Urinary bladder (tissue), 4 donors: Measurements from ENCODE around the gene MLLT6. TPM values are rescaled to one million over a fixed set of nuclear protein-coding genes. Genes with fewer than 3 reads are reported as not detected.

Experiments
- DNase-seq: peaks from one replicate; pipeline ENCODE4 v3.0.0-alpha.2; 2015; ENCODE audit errors: extremely low spot score
- H3K27ac ChIP-seq: one replicate; pipeline ENCODE4 v1.5.1; 2013; ENCODE audit warnings: low read depth, mild to moderate bottlenecking, moderate library complexity
- H3K36me3 ChIP-seq: one replicate; pipeline ENCODE4 v1.6.1; 2013; ENCODE audit warnings: mild to moderate bottlenecking, moderate library complexity; ENCODE audit not compliant: insufficient read depth
- H3K4me1 ChIP-seq: one replicate; pipeline ENCODE4 v1.6.1; 2013; ENCODE audit warnings: mild to moderate bottlenecking, moderate library complexity; ENCODE audit not compliant: insufficient read depth
- H3K4me3 ChIP-seq: one replicate; pipeline ENCODE4 v1.5.1; 2013; ENCODE audit warnings: low read depth, low read length
- WGBS: extraction: QIAGEN DNeasy Blood & Tissue Kit; methylation state at CpG from one replicate; pipeline ENCODE4 v1.1.7; 2013; 5-methylcytosine and 5-hydroxymethylcytosine counted together
- polyA plus RNA-seq: library from polyadenylated mRNA; stranded (reverse); fragments of 200-250 nt; gene quantifications from one replicate; pipeline ENCODE4 v1.2.3, GENCODE V29; 2013
- total RNA-seq: library from RNA; depleted of rRNA; stranded (reverse); fragments of >200 nt; gene quantifications from one replicate; pipeline ENCODE4 v1.2.3, GENCODE V29; 2014
- donor health status: healthy with polysubstance abuse.
- donor health status: healthy.

MLLT6 gene
- total and polyA plus RNA-seq, 2 donors = 38.5 to 67.8 TPM

GRCh38 chr17:38671939-38672720 lies 32.9 kb upstream of the MLLT6 start:
- DNase-seq = no peak
- WGBS = 74% methylated on average over 12 of the region's 12 CpGs
- Histone ChIP-seq H3K27ac (no peak overlapping the region), H3K4me1 (peaks cover 4% of the 10 kb centered on the region), H3K36me3 (no peaks in the 10 kb centered on the region), H3K4me3 (no peak overlapping the region)

- Histone ChIP-seq H3K36me3 (no peaks in the 10 kb centered on the region), H3K27ac (no peak overlapping the region), H3K4me1 (peaks cover 4% of the 10 kb centered on the region), H3K4me3 (peak overlapping the region; percentile 64)
- 13% methylated on average over 46 of the region's 46 CpGs for WGBS
- DNase-seq = no peak
Measured at GRCh38 chr17:38672788-38673706, 32.0 kb upstream of the MLLT6 start.

DNA sequence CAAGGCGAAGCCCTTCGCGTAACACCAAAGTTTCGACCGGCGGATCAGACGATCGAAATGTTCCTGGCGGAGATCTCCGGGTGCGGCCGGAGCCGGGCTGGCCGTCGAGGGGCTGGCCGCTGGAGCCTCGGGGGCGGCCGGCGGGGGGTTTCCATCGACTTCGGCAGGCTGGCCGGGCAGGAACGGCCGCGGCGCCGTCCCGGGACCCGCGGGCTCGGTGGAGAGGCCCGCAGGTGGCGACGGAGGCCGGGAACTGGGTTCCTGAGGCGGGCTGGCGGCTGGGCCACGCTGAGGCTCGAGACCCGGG lies 31.4 kb upstream of the MLLT6 start:
- H3K4me1 ChIP-seq = peaks cover 4% of the 10 kb centered on the region
- no peak overlapping the region for H3K27ac ChIP-seq
- peak overlapping the region; percentile 64 for H3K4me3 ChIP-seq
- no peak for DNase-seq
- under 1% methylated on average over 41 of the region's 41 CpGs for WGBS
- no peaks in the 10 kb centered on the region for H3K36me3 ChIP-seq

GRCh38 chr17:38674014-38674748 lies 30.9 kb upstream of the MLLT6 start:
- no peak overlapping the region for H3K27ac ChIP-seq
- no peak for DNase-seq
- WGBS = under 1% methylated on average over 85 of the region's 85 CpGs
- no peaks in the 10 kb centered on the region for H3K36me3 ChIP-seq
- peaks cover 4% of the 10 kb centered on the region for H3K4me1 ChIP-seq
- peak overlapping the region; percentile 64 for H3K4me3 ChIP-seq

DNA sequence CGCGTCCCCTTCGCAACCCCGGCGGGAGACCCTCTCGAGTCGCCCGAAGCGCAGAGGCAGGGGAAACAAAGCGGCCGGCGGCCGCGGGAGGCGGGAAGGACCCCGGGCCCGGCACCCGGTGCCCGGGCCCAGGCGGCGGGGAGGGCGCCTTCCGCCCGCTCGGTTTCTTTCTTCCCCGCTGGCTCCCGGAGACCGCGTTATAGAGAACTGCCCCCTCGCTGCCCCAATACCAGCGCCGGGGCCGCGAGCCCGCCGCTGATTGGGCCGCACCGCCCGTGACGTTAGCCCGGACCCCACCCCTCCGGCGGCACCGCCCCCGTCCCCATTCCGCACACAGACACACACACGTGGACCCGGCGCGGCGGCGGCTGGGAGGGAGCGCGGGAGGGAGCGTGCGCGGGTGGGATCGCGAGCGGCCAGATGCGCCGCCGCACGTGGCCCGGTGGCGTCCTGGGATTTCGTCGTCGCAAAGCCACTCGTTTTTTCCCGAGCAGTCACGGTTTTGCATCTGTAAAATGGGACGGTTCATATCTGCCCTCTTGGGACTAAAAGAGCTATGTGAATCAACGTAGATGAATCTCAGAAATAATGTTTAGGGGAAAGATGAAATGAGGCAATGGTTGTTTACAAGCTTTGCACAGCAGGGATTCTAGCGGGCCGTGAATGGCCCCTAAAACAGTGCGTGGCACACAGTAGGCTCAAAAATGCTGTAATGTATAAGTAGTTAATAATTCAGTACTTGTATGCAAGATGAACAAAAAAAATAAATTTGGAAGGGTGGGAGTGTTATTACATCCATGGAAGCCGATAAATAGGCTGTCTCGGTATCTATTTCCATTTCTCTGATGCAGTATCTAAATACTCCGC lies 30.1 kb upstream of the MLLT6 start, which contains the start of gene EPOP:
EPOP (minus strand) TSS at position 209 of the 867 bp plus-strand sequence. CDS start 462 bp downstream, outside the sequence.
- 3% methylated on average over 80 of the region's 80 CpGs for WGBS
- H3K36me3 ChIP-seq = no peaks in the 10 kb centered on the region
- peaks cover 4% of the 10 kb centered on the region for H3K4me1 ChIP-seq
- H3K27ac ChIP-seq = no peak within 1 kb of the TSS
- no peak for DNase-seq
- H3K4me3 ChIP-seq = peak within 1 kb of the TSS; percentile 64

DNA sequence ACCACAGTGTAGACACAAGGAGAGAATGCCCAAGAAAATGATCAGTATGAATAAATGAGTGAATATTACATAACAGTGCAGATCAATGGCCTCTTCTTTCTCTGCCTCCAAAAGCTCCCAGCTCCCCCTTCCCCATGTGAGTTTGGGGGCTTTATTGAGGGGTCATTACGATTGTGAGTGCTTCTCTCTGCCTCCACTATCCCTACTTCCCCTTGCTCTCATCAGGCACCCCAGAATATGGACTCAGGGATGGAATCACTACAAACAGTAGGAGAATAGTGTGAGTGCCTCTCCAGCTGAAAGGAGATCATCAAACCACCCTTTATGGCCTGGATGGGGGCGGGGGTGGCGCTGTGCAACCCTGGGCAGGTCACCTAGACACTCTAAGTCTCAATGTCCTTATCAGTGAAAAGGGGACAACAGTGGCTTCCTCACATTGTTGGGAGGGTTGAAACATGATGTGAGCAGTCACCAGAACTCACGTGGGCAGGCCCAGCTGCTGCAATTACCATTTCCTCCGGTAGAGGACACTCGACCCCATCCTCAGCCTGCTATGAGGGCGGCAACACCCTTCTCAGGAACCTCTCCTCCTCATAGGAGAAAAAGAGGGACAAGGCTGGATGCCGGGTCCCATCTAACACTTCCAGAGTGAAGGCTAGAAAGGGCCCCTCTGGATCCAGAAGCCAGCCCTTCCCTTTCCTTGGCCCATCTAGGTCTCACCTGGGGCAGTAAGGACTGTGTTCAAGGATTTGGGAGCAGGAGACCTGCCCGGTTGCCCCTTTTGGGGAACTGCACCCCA lies 28.2 kb upstream of the MLLT6 start:
- no peak overlapping the region for H3K4me3 ChIP-seq
- DNase-seq = no peak
- H3K4me1 ChIP-seq = peaks cover 4% of the 10 kb centered on the region
- no peaks in the 10 kb centered on the region for H3K36me3 ChIP-seq
- H3K27ac ChIP-seq = no peak overlapping the region
- WGBS = 14% methylated on average over 9 of the region's 9 CpGs

DNA sequence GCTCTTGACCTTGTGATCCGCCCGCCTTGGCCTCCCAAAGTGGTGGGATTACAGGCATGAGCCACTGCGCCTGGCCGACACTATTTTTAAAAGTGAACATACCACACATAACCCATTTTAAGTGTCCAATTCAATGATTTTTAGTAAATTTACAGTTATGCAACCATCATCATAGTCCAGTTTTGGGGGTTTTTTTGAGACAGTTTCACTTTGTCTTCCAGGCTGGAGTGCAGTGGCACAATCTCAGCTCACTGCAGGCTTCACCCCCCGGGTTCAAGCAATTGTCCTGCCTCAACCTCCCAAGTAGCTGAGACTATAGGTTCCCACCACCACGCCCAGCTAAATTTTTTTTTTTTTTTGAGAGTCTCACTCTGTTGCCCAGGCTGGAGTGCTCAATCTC lies 27.3 kb upstream of the MLLT6 start:
- H3K36me3 ChIP-seq = no peaks in the 10 kb centered on the region
- WGBS = 89% methylated on average over 6 of the region's 6 CpGs
- H3K4me3 ChIP-seq = no peak overlapping the region
- no peak for DNase-seq
- H3K4me1 ChIP-seq = peaks cover 4% of the 10 kb centered on the region
- H3K27ac ChIP-seq = no peak overlapping the region

DNA sequence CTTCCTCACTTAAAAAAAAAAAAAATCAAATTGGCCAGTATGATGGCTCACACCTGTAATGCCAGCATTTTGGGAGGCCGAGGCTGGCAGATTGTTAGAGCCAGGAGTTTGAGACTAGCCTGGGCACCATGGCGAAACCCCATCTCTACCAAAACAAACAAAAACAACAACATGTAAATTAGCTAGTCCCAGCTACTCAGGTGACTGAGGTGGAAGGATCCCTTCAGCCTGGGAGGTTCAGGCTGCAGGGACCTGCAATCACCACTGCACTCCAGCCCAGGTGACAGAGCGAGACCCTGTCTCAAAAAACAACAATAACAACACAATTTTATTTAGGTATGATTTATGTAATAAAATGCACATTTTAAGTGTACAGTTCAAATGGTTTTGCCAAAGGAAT lies 24.0 kb upstream of the MLLT6 start:
- Histone ChIP-seq H3K4me1 (no peaks in the 10 kb centered on the region), H3K36me3 (no peaks in the 10 kb centered on the region), H3K4me3 (no peak overlapping the region), H3K27ac (no peak overlapping the region)
- DNase-seq = no peak
- 83% methylated on average over 3 of the region's 3 CpGs for WGBS

DNA sequence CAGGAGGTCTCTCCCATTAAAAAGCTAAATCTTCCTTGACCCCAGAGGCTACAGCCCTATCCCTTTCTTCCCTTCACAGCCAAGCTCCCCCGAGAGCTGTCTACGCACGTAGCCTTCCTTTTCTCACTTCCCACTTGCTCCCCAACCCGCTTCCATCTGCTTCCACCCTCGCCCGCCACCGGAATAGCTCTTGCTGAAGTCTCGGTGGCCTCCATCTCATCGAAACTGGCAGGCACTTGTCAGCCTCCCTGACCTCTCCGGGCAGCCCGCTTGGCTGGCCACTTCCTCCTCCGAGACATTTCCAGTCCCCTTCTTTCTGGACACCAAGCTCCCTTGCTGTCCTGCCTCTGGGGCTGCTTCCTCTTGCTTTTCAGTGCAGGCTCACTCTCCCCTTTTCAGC lies 19.6 kb upstream of the MLLT6 start:
- Histone ChIP-seq H3K4me3 (no peak overlapping the region), H3K4me1 (no peaks in the 10 kb centered on the region), H3K27ac (no peak overlapping the region), H3K36me3 (no peaks in the 10 kb centered on the region)
- no peak for DNase-seq
- 76% methylated on average over 12 of the region's 12 CpGs for WGBS

- Histone ChIP-seq H3K27ac (no peak overlapping the region), H3K4me3 (no peak overlapping the region), H3K4me1 (no peaks in the 10 kb centered on the region), H3K36me3 (no peaks in the 10 kb centered on the region)
- no peak for DNase-seq
- 88% methylated on average over 5 of the region's 5 CpGs for WGBS
Measured at GRCh38 chr17:38687286-38687685, 17.8 kb upstream of the MLLT6 start.

DNA sequence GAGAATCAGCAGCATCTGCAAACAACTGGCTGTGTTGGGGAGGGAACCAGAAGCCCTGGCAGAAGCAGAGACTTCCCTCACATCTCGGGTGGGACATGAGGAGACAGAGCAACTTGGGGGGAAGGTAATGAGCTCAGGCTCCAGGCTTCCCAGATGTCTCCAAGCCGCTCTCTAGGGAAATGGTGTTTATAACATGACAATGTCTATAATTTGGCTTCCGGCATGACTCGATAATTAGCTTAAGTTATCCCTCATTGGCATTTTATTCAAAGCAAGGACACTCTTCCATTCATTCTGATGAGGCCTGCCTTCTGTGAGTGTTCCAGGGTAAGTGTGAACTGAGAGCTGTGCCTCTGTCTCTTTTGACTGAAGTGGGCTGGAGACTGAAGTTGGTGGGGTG lies 14.7 kb upstream of the MLLT6 start:
- H3K4me1 ChIP-seq = no peaks in the 10 kb centered on the region
- H3K36me3 ChIP-seq = no peaks in the 10 kb centered on the region
- no peak overlapping the region for H3K27ac ChIP-seq
- no peak overlapping the region for H3K4me3 ChIP-seq
- 81% methylated on average over 4 of the region's 4 CpGs for WGBS
- DNase-seq = no peak

GRCh38 chr17:38691154-38691553 lies 13.9 kb upstream of the MLLT6 start:
- Histone ChIP-seq H3K4me1 (no peaks in the 10 kb centered on the region), H3K36me3 (no peaks in the 10 kb centered on the region), H3K27ac (no peak overlapping the region), H3K4me3 (no peak overlapping the region)
- 81% methylated on average over 4 of the region's 4 CpGs for WGBS
- no peak for DNase-seq
